Esophagus muscularis mucosa (tissue), 4 donors: ENCODE measurements around the gene ZBTB32. TPM values are rescaled to one million over a fixed set of nuclear protein-coding genes. Genes with fewer than 3 reads are reported as not detected.

Experiments
- DNase-seq: peaks from one replicate; pipeline ENCODE4 v3.0.0-alpha.2; 2017; ENCODE audit errors: extremely low spot score
- H3K27ac ChIP-seq, 4 donors: fragments of 200-600 bp; sonication (generic); replicated peaks in 1 of 4; 1 replicate in 3 of 4; 2 replicates in 1 of 4; pipeline ENCODE4 v1.5.1; 2016 to 2019; ENCODE audit warnings: mild to moderate bottlenecking in 1 of 4
- H3K27me3 ChIP-seq, 4 donors: fragments of 200-600 bp; sonication (generic); one replicate each; pipeline versions ENCODE4 v1.5.1 to v1.6.0; 2016 to 2019
- H3K36me3 ChIP-seq, 4 donors: fragments of 200-600 bp; sonication (generic); one replicate each; pipeline ENCODE4 v1.5.1; 2016 to 2019
- H3K4me1 ChIP-seq, 4 donors: fragments of 200-600 bp; sonication (generic); one replicate each; pipeline ENCODE4 v1.5.1; 2016 to 2019
- H3K4me3 ChIP-seq, 4 donors: fragments of 200-600 bp; sonication (generic); 1 replicate in 2 of 4; 2 replicates in 2 of 4; pipeline ENCODE4 v1.5.1; 2016 to 2019; ENCODE audit warnings: mild to moderate bottlenecking in 4 of 4, moderate library complexity in 1 of 4
- H3K9me3 ChIP-seq, 4 donors: fragments of 200-600 bp; sonication (generic); 1 replicate in 3 of 4; 2 replicates in 1 of 4; pipeline ENCODE4 v1.5.1; 2016 to 2019
- EP300 ChIP-seq: sonication (generic); formaldehyde crosslinking; IDR thresholded peaks from one replicate; pipeline ENCODE4 v1.6.1; 2017; ENCODE audit warnings: antibody characterized with exemption
- POLR2A ChIP-seq: fragments of 450-650 bp; IDR thresholded peaks from one replicate; pipeline ENCODE4 v1.6.1; 2017; ENCODE audit warnings: antibody characterized with exemption, moderate library complexity, mild to moderate bottlenecking, low read depth
- POLR2AphosphoS5 ChIP-seq, 2 donors: sonication (generic); formaldehyde crosslinking; IDR thresholded peaks; one replicate each; pipeline ENCODE4 v1.6.1; 2017; ENCODE audit warnings: antibody characterized with exemption in 2 of 2
- WGBS: methylation state at CpG from one replicate; pipeline ENCODE4 v1.1.5; 2018; 5-methylcytosine and 5-hydroxymethylcytosine counted together
- intact Hi-C: fragments of 100-400 bp; cut with DNase I; formaldehyde crosslinking; loops from one replicate; pipeline ENCODE4 v1.15.1; 2023
- total RNA-seq, 4 donors: library from RNA; depleted of rRNA; stranded (reverse); fragments of >200 nt; gene quantifications; one replicate each; pipeline versions ENCODE4 v1.1.0 to v1.2.1, GENCODE V29; 2016
- TF ChIP-seq, protein P1 (sequence below), 3 experiments: fragments of 200-600 bp in 2 of 3; fragments of 450-650 bp in 1 of 3; sonication (generic) in 2 of 3; IDR thresholded peaks; one replicate each; pipeline ENCODE4 v1.5.1; 2017 to 2019; ENCODE audit warnings: antibody characterized with exemption in 3 of 3, mild to moderate bottlenecking in 2 of 3, moderate library complexity in 1 of 3

Gene ZBTB32
- total RNA-seq, 4 donors from 2014 or later = not detected

DNA sequence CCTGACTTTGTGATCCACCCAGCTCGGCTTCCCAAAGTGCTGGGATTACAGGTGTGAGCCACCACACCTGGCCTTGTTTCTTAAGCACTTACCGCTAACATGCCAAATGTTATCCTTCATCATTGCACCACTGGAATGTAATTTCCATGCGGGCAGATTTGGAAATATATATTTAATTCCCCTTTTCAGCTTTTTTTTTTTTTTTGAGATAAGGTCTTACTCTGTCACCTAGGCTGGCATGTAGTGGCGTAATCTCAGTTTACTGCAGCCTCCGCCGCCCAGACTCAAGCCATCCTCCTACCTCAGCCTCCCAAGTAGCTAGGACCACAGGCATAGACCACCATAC, 42.4 kb upstream of the ZBTB32 start:
- WGBS = 100% methylated on average over 6 of the region's 6 CpGs
- intact Hi-C loops = no loop called here
- H3K27me3 ChIP-seq = no peaks in the 10 kb centered on the region
- H3K4me3 ChIP-seq = no peak overlapping the region
- no peaks in the 10 kb centered on the region for H3K4me1 ChIP-seq
- no peak overlapping the region for H3K27ac ChIP-seq
- DNase-seq = no peak
- no peak for TF ChIP-seq POLR2AphosphoS5 (IDR thresholded peaks at IDR 0.05)
- TF ChIP-seq, protein P1, sequence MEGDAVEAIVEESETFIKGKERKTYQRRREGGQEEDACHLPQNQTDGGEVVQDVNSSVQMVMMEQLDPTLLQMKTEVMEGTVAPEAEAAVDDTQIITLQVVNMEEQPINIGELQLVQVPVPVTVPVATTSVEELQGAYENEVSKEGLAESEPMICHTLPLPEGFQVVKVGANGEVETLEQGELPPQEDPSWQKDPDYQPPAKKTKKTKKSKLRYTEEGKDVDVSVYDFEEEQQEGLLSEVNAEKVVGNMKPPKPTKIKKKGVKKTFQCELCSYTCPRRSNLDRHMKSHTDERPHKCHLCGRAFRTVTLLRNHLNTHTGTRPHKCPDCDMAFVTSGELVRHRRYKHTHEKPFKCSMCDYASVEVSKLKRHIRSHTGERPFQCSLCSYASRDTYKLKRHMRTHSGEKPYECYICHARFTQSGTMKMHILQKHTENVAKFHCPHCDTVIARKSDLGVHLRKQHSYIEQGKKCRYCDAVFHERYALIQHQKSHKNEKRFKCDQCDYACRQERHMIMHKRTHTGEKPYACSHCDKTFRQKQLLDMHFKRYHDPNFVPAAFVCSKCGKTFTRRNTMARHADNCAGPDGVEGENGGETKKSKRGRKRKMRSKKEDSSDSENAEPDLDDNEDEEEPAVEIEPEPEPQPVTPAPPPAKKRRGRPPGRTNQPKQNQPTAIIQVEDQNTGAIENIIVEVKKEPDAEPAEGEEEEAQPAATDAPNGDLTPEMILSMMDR (IDR thresholded peaks at IDR 0.05) = no peak
- TF ChIP-seq EP300 = no peak
- no peak for TF ChIP-seq POLR2A
- H3K9me3 ChIP-seq = no peaks in the 10 kb centered on the region
- H3K36me3 ChIP-seq = peaks cover 52 to 93% (median 70%) of the 10 kb centered on the region in 4 donors

GRCh38 chr19:35663981-35664380, 40.4 kb upstream of the ZBTB32 start:
- H3K4me1 ChIP-seq = no peaks in the 10 kb centered on the region
- no peaks in the 10 kb centered on the region for H3K9me3 ChIP-seq
- no peak for DNase-seq
- TF ChIP-seq POLR2AphosphoS5 (IDR thresholded peaks at IDR 0.05) (no peak), EP300 (no peak), POLR2A (no peak)
- TF ChIP-seq, protein P1 (IDR thresholded peaks at IDR 0.05) = no peak
- H3K4me3 ChIP-seq = no peak overlapping the region
- intact Hi-C loops = no loop called here
- no peak overlapping the region for H3K27ac ChIP-seq
- peaks cover 31 to 73% (median 52%) of the 10 kb centered on the region in 4 donors for H3K36me3 ChIP-seq
- no peaks in the 10 kb centered on the region for H3K27me3 ChIP-seq
- WGBS = 84% methylated on average over 3 of the region's 3 CpGs

- H3K27ac ChIP-seq = no peak overlapping the region
- intact Hi-C loops = no loop called here
- peaks cover 20 to 61% (median 43%) of the 10 kb centered on the region in 4 donors for H3K36me3 ChIP-seq
- 100% methylated on average over 4 of the region's 24 CpGs for WGBS
- no peak overlapping the region for H3K4me3 ChIP-seq
- DNase-seq = no peak
- no peaks in the 10 kb centered on the region for H3K4me1 ChIP-seq
- TF ChIP-seq EP300 = no peak
- TF ChIP-seq, protein P1 (IDR thresholded peaks at IDR 0.05) = no peak
- no peak for TF ChIP-seq POLR2AphosphoS5 (IDR thresholded peaks at IDR 0.05)
- TF ChIP-seq POLR2A = no peak
- no peaks in the 10 kb centered on the region for H3K9me3 ChIP-seq
- no peaks in the 10 kb centered on the region for H3K27me3 ChIP-seq
Measured at GRCh38 chr19:35665157-35665556, 39.2 kb upstream of the ZBTB32 start.

DNA sequence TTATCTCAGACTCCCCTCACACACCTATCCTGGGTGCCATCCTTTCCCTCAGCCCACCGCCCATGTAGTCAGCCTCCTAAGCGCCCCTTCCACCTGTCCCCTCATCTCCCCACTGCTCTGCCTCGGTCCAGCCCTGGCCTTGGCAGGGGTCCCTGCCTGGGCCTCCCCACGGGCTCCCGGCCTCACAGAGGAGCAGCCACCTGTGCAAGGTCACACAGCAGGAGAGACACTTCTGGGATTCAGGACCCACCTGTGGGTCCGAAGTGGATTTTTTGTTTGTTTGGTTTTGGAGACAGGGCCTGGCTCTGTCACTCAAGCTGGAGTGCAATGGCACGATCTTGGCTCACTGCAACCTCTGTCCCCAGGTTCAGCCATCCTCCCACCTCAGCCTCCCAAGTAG, 38.8 kb upstream of the ZBTB32 start:
- WGBS = 72% methylated on average over 7 of the region's 7 CpGs
- peaks cover 18 to 57% (median 40%) of the 10 kb centered on the region in 4 donors for H3K36me3 ChIP-seq

More for the DNA sequence above, 38.8 kb upstream of the ZBTB32 start:
- DNase-seq = no peak
- Histone ChIP-seq H3K27ac (no peak overlapping the region), H3K27me3 (no peaks in the 10 kb centered on the region), H3K4me1 (no peaks in the 10 kb centered on the region), H3K9me3 (no peaks in the 10 kb centered on the region), H3K4me3 (no peak overlapping the region)
- TF ChIP-seq EP300 (no peak), POLR2AphosphoS5 (IDR thresholded peaks at IDR 0.05) (no peak), POLR2A (no peak)
- TF ChIP-seq, protein P1 (IDR thresholded peaks at IDR 0.05) = no peak
- intact Hi-C loops = no loop called here
